NCI-H2227 treated with DMSO at 0.1 percent for 48 hours (cell line): ENCODE results near the gene RABAC1.

ENCODE experiments used
- DNase-seq: peaks from one replicate; lab custom pipeline; 2025; lab: John Stamatoyannopoulos, UW

RABAC1 gene

GRCh38 chr19:41988947-41989346 lies 29.8 kb upstream of the RABAC1 start:
- no peak for DNase-seq

- no peak for DNase-seq
Measured at GRCh38 chr19:41987141-41987860, 28.2 kb upstream of the RABAC1 start.

- DNase-seq = no peak
Measured at GRCh38 chr19:41984961-41985360, 25.8 kb upstream of the RABAC1 start.

GRCh38 chr19:41981724-41982123 lies 22.6 kb upstream of the RABAC1 start:
- DNase-seq = no peak

- DNase-seq = no peak
Measured at GRCh38 chr19:41978470-41978869, 19.3 kb upstream of the RABAC1 start.

GRCh38 chr19:41977916-41978315 lies 18.8 kb upstream of the RABAC1 start:
- DNase-seq = no peak

GRCh38 chr19:41974652-41975051 lies 15.5 kb upstream of the RABAC1 start:
- DNase-seq = no peak

GRCh38 chr19:41971363-41971762 lies 12.2 kb upstream of the RABAC1 start:
- no peak for DNase-seq

GRCh38 chr19:41969772-41970458 lies 10.8 kb upstream of the RABAC1 start:
- DNase-seq = no peak

GRCh38 chr19:41968751-41969595 lies 9.9 kb upstream of the RABAC1 start:
- no peak for DNase-seq

- no peak for DNase-seq
Measured at GRCh38 chr19:41967054-41967783, 8.1 kb upstream of the RABAC1 start.

- DNase-seq = no peak
Measured at GRCh38 chr19:41965106-41965505, 6.0 kb upstream of the RABAC1 start.

- no peak for DNase-seq
Measured at GRCh38 chr19:41960973-41961372, 1.9 kb upstream of the RABAC1 start.

- peak; percentile 87 for DNase-seq
Measured at GRCh38 chr19:41958367-41959055, 610 bp downstream of the RABAC1 start.

- DNase-seq = peak; percentile 98
Measured at GRCh38 chr19:41957838-41958366, 1.2 kb downstream of the RABAC1 start.

- DNase-seq = no peak
Measured at GRCh38 chr19:41957161-41957837, 1.8 kb downstream of the RABAC1 start.

- DNase-seq = no peak
Measured at GRCh38 chr19:41956621-41957020, 2.5 kb downstream of the RABAC1 start.

- no peak for DNase-seq
Measured at GRCh38 chr19:41955521-41955920, 3.6 kb downstream of the RABAC1 start.

GRCh38 chr19:41951686-41952172 lies 7.4 kb downstream of the RABAC1 start:
- DNase-seq = peak; percentile 93

GRCh38 chr19:41947091-41947490 lies 12.0 kb downstream of the RABAC1 start:
- no peak for DNase-seq
